Ishikawa (cell line): ENCODE data around the gene GALNTL6.

ENCODE experiments used
- CEBPB ChIP-seq: IDR thresholded peaks from 2 replicates; pipeline ENCODE4 v1.6.1; 2012
- CREB1 ChIP-seq: IDR thresholded peaks from 2 replicates; pipeline ENCODE4 v1.6.1; 2012; ENCODE audit warnings: low read depth
- EGR1 ChIP-seq: IDR thresholded peaks from 2 replicates; pipeline ENCODE4 v1.6.1; 2012
- EP300 ChIP-seq: IDR thresholded peaks from 2 replicates; pipeline ENCODE4 v1.6.1; 2012; ENCODE audit warnings: borderline replicate concordance
- FOXM1 ChIP-seq: IDR thresholded peaks from 2 replicates; pipeline ENCODE4 v1.6.1; 2012; ENCODE audit warnings: low read depth, borderline replicate concordance
- MAX ChIP-seq: IDR thresholded peaks from 2 replicates; pipeline ENCODE4 v1.6.1; 2012
- NFIC ChIP-seq: IDR thresholded peaks from 2 replicates; pipeline ENCODE4 v1.6.1; 2012
- RAD21 ChIP-seq: IDR thresholded peaks from 2 replicates; pipeline ENCODE4 v1.6.1; 2012; ENCODE audit warnings: low read depth
- TAF1 ChIP-seq: IDR thresholded peaks from 2 replicates; pipeline ENCODE4 v1.6.1; 2012; ENCODE audit warnings: low read depth, mild to moderate bottlenecking
- TCF12 ChIP-seq: IDR thresholded peaks from 2 replicates; pipeline ENCODE4 v1.6.1; 2012; ENCODE audit warnings: low read depth
- TEAD4 ChIP-seq: IDR thresholded peaks from 2 replicates; pipeline ENCODE4 v1.6.1; 2012
- USF1 ChIP-seq: IDR thresholded peaks from 2 replicates; pipeline ENCODE4 v1.6.1; 2012
- YY1 ChIP-seq: IDR thresholded peaks from 2 replicates; pipeline ENCODE4 v1.6.1; 2012; ENCODE audit warnings: low read depth
- ZBTB7A ChIP-seq: IDR thresholded peaks from 2 replicates; pipeline ENCODE4 v1.6.1; 2012; ENCODE audit warnings: low read depth
- TF ChIP-seq, protein P1 (sequence below): IDR thresholded peaks from 2 replicates; pipeline ENCODE4 v1.6.1; 2012; ENCODE audit warnings: low read depth, mild to moderate bottlenecking

GALNTL6 gene

GRCh38 chr4:173044340-173044739 is 1231.1 kb downstream of the GALNTL6 start:
- TF ChIP-seq NFIC (no peak), TEAD4 (no peak), USF1 (no peak), FOXM1 (no peak), MAX (no peak), CREB1 (no peak), ZBTB7A (no peak), CEBPB (no peak), EGR1 (no peak), RAD21 (no peak)
- TF ChIP-seq, protein P1, sequence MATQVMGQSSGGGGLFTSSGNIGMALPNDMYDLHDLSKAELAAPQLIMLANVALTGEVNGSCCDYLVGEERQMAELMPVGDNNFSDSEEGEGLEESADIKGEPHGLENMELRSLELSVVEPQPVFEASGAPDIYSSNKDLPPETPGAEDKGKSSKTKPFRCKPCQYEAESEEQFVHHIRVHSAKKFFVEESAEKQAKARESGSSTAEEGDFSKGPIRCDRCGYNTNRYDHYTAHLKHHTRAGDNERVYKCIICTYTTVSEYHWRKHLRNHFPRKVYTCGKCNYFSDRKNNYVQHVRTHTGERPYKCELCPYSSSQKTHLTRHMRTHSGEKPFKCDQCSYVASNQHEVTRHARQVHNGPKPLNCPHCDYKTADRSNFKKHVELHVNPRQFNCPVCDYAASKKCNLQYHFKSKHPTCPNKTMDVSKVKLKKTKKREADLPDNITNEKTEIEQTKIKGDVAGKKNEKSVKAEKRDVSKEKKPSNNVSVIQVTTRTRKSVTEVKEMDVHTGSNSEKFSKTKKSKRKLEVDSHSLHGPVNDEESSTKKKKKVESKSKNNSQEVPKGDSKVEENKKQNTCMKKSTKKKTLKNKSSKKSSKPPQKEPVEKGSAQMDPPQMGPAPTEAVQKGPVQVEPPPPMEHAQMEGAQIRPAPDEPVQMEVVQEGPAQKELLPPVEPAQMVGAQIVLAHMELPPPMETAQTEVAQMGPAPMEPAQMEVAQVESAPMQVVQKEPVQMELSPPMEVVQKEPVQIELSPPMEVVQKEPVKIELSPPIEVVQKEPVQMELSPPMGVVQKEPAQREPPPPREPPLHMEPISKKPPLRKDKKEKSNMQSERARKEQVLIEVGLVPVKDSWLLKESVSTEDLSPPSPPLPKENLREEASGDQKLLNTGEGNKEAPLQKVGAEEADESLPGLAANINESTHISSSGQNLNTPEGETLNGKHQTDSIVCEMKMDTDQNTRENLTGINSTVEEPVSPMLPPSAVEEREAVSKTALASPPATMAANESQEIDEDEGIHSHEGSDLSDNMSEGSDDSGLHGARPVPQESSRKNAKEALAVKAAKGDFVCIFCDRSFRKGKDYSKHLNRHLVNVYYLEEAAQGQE: no peak

GRCh38 chr4:173045571-173045970 is 1232.4 kb downstream of the GALNTL6 start:
- TF ChIP-seq, protein P1: no peak
- TF ChIP-seq RAD21: no peak
- no peak for TF ChIP-seq MAX
- no peak for TF ChIP-seq ZBTB7A
- no peak for TF ChIP-seq USF1
- TF ChIP-seq FOXM1: no peak
- no peak for TF ChIP-seq TEAD4
- TF ChIP-seq EGR1: no peak

DNA sequence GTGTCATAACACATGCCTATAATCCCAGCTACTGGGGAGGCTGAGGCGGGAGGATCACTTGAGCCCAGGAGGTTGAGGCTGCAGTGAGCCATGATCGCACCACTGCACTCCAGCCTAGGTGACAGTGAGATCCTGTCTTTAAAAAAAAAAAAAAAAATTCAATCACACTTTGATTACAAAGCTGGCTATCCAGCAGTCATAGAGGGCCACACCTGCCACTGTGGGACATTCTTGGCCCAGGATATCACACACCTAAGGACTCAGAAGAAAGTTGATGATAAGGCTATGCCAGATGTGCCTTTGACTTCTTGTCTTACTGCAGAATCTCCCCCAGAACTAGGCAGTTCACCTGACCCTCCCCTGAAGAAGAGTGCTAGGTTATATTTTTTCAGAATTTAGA is 1232.9 kb downstream of the GALNTL6 start:
- no peak for TF ChIP-seq RAD21
- no peak for TF ChIP-seq EGR1
- TF ChIP-seq, protein P1: no peak
- TF ChIP-seq FOXM1: no peak
- no peak for TF ChIP-seq ZBTB7A
- no peak for TF ChIP-seq CREB1
- TF ChIP-seq TAF1: no peak
- TF ChIP-seq EP300: no peak
- no peak for TF ChIP-seq YY1
- TF ChIP-seq TCF12: no peak
- TF ChIP-seq USF1: no peak
- TF ChIP-seq CEBPB: no peak

GRCh38 chr4:173046818-173047217 is 1233.6 kb downstream of the GALNTL6 start:
- TF ChIP-seq, protein P1: no peak
- peak; percentile 82 for TF ChIP-seq MAX
- TF ChIP-seq CREB1: no peak
- no peak for TF ChIP-seq EGR1
- peak; percentile 88 for TF ChIP-seq TCF12
- peak; percentile 44; the same call in 1 of the 2 replicates for TF ChIP-seq FOXM1
- TF ChIP-seq USF1: no peak
- no peak for TF ChIP-seq ZBTB7A
- TF ChIP-seq EP300: peak; percentile 90
- TF ChIP-seq NFIC: peak; percentile 74
- peak; percentile 73; the same call in 1 of the 2 replicates for TF ChIP-seq YY1
- no peak for TF ChIP-seq TAF1
- TF ChIP-seq TEAD4: peak; percentile 84
- 0 out of 2 replicates have a peak, but pooled peaks have one; percentile 21 for TF ChIP-seq CEBPB
- TF ChIP-seq RAD21: peak; percentile 10; the same call in 1 of the 2 replicates
